Measurements from ENCODE around the gene UBE2E3.

- TF ChIP-seq POLR2AphosphoS5 (IDR thresholded peaks at IDR 0.05) (no peak), CTCF (IDR thresholded peaks at IDR 0.05) (no peak)
Observed at GRCh38 chr2:180991820-180992219, 11.4 kb downstream of the UBE2E3 start.
